Upper lobe of right lung (tissue), 1 donor: ENCODE results near the gene HPDL. TPM values are rescaled to one million over a fixed set of nuclear protein-coding genes. Genes with fewer than 3 reads are reported as not detected.

Experiments
- ATAC-seq: fragments of 200-7000 bp; cut with Tn5 transposase; one replicate; pipeline ENCODE4 v1.9.1; 2020; ENCODE audit warnings: mild to moderate bottlenecking, moderate library complexity
- DNase-seq: peaks from one replicate; pipeline ENCODE4 v3.0.0-alpha.2; 2020
- H3K27ac ChIP-seq: fragments of 200-600 bp; one replicate; pipeline ENCODE4 v1.8.0; 2022
- H3K27me3 ChIP-seq: fragments of 200-600 bp; one replicate; pipeline ENCODE4 v1.8.0; 2022; ENCODE audit warnings: mild to moderate bottlenecking
- H3K36me3 ChIP-seq: fragments of 200-600 bp; one replicate; pipeline ENCODE4 v1.8.0; 2022
- H3K4me1 ChIP-seq: fragments of 200-600 bp; one replicate; pipeline ENCODE4 v1.8.0; 2022
- H3K4me3 ChIP-seq: fragments of 200-600 bp; one replicate; pipeline ENCODE4 v1.8.0; 2022; ENCODE audit warnings: mild to moderate bottlenecking
- H3K9me3 ChIP-seq: fragments of 200-600 bp; one replicate; pipeline ENCODE4 v1.8.0; 2022
- CTCF ChIP-seq: fragments of 200-600 bp; IDR thresholded peaks from one replicate; pipeline ENCODE4 v1.8.0; 2022; ENCODE audit warnings: antibody characterized with exemption
- intact Hi-C: fragments of 100-400 bp; cut with DNase I; formaldehyde crosslinking; loops from one replicate; pipeline ENCODE4 v1.11.0; 2022
- total RNA-seq: library from RNA; stranded (reverse); fragmentation: NEBNext Ultra II Directional; extraction: Animal tissue kit (Norgen Biotek cat#: 25700); gene quantifications from one replicate; pipeline ENCODE4 v1.2.1, GENCODE V29; 2021
- donor health status: DM: no; HTN: yes; CAD: no; lungs with severe emphysema.

The HPDL gene
- total RNA-seq, 1 donor from 2014 or later: not detected

DNA sequence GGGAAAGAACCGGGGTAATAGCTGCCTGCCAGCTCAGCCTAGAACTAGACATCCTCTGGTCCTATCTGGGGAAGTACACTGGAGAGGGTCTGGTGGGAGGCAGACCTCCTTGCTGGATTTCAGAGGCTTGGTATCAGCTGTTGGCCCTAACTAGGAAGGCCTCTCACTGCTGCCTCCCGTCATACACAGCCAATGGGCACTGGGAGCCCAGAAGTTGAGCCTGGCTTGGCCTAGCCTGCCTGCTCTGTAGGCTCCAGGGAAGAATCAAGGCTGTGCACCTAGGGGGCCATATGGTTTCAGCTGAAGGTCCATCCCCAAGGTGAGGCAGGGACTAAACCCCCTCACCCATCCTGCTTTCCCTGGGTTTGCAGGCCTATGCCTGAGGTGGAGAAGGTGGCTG, 17.8 kb downstream of the HPDL start:
- Histone ChIP-seq H3K4me3 (no peak overlapping the region), H3K9me3 (no peaks in the 10 kb centered on the region), H3K4me1 (peaks cover 32% of the 10 kb centered on the region), H3K27me3 (no peaks in the 10 kb centered on the region), H3K36me3 (peaks cover 41% of the 10 kb centered on the region), H3K27ac (no peak overlapping the region)
- no peak for TF ChIP-seq CTCF
- ATAC-seq (no peak), DNase-seq (no peak)
- intact Hi-C loops: no loop called here

DNA sequence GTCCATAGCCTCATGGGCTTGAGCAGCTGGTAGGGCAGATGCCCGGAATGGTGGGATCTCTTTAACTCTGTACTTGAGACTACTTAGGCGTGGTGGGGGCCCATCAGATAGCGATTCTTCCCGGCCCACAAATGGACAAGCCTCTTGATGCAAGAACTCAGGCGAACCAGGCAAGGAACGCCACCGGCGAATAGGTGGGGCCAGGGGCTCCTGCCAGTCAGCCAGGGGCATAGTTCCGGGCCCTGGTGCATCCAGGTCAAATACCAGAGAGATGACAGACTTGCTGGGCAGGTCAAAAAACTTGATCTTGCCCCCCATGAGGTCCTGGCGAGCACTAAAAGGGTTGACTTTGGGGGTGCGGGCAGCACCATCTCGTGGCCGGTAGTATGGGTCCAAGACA, 18.3 kb downstream of the HPDL start:
- no peak overlapping the region for H3K27ac ChIP-seq
- H3K4me3 ChIP-seq: no peak overlapping the region
- no peak for TF ChIP-seq CTCF
- intact Hi-C loops: no loop called here
- H3K36me3 ChIP-seq: peaks cover 41% of the 10 kb centered on the region
- ATAC-seq: no peak
- H3K9me3 ChIP-seq: no peaks in the 10 kb centered on the region
- H3K27me3 ChIP-seq: no peaks in the 10 kb centered on the region
- DNase-seq: no peak
- peaks cover 32% of the 10 kb centered on the region for H3K4me1 ChIP-seq

- ATAC-seq (no peak), DNase-seq (no peak)
- peaks cover 41% of the 10 kb centered on the region for H3K36me3 ChIP-seq
- H3K4me3 ChIP-seq: no peak overlapping the region
- H3K27ac ChIP-seq: no peak overlapping the region
- no peaks in the 10 kb centered on the region for H3K27me3 ChIP-seq
- H3K9me3 ChIP-seq: no peaks in the 10 kb centered on the region
- H3K4me1 ChIP-seq: peaks cover 24% of the 10 kb centered on the region
- no peak for TF ChIP-seq CTCF
- intact Hi-C loops: no loop called here
Observed at GRCh38 chr1:45346473-45346872, 19.8 kb downstream of the HPDL start.

DNA sequence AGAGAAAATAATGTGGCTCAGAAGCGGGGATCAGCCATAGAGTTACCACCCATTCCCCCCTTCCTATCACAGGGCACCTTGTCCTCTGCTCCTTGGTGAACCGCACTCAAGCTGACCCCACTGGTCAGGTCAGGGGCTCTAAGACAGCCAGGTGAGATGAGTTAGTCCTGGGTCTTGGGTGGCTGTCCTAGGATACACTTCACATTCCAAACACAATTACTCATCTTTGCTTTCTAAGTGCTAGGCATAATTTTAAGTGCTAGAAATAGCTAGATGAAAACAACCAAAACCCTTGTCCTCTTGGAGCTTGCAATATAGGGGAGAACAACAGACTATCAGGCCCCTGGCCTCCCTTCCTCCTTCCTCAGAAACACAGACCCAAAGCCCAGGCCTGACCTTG, 21.3 kb downstream of the HPDL start:
- Histone ChIP-seq H3K4me3 (no peak overlapping the region), H3K27ac (peak overlapping the region; percentile 37), H3K27me3 (no peaks in the 10 kb centered on the region), H3K4me1 (peaks cover 15% of the 10 kb centered on the region), H3K9me3 (no peaks in the 10 kb centered on the region), H3K36me3 (peaks cover 27% of the 10 kb centered on the region)
- ATAC-seq: peak; percentile 6
- intact Hi-C loops: no loop called here
- DNase-seq: no peak
- TF ChIP-seq CTCF: no peak

DNA sequence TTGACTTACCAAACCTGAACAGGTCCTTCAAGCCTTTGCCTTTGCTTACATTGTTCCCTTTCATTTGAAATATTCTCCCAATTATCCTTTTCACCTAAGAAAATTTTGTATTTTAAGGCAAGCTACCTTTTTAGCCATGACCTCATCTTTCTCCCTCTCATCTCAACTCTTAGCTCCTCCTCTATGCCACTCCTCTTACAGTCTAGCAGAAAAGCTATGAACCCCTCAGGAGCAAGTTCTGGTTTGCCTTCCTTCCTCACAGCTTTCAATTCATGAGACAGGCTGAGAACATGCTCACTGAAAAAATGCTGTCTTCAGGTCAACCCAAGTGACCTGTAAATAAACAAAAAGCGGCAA, 21.9 kb downstream of the HPDL start:
- Histone ChIP-seq H3K36me3 (peaks cover 21% of the 10 kb centered on the region), H3K27ac (peak overlapping the region; percentile 37), H3K4me1 (peaks cover 15% of the 10 kb centered on the region), H3K9me3 (no peaks in the 10 kb centered on the region), H3K4me3 (no peak overlapping the region), H3K27me3 (no peaks in the 10 kb centered on the region)
- intact Hi-C loops: no loop called here
- ATAC-seq (peak; percentile 31), DNase-seq (no peak)
- TF ChIP-seq CTCF: no peak

GRCh38 chr1:45348966-45349677, 22.4 kb downstream of the HPDL start:
- Histone ChIP-seq H3K27ac (peak overlapping the region; percentile 37), H3K9me3 (no peaks in the 10 kb centered on the region), H3K27me3 (no peaks in the 10 kb centered on the region), H3K36me3 (peaks cover 16% of the 10 kb centered on the region), H3K4me3 (no peak overlapping the region), H3K4me1 (peaks cover 15% of the 10 kb centered on the region)
- TF ChIP-seq CTCF: no peak
- DNase-seq (no peak), ATAC-seq (peak; percentile 78)
- intact Hi-C loops: no loop called here
